CD14-positive monocyte (primary cell): ENCODE data around the gene TACC3. TPM values are rescaled to one million over a fixed set of nuclear protein-coding genes. Genes with fewer than 3 reads are reported as not detected.

Source experiments
- DNase-seq, 3 donors: peaks; one replicate each; pipeline ENCODE4 v3.0.0-alpha.2; 2011 to 2022
- H2AFZ ChIP-seq: 2 replicates; pipeline ENCODE4 v1.6.0; 2012; ENCODE audit warnings: mild to moderate bottlenecking, low read depth, low read length, inconsistent platforms; ENCODE audit not compliant: insufficient read depth, poor library complexity, severe bottlenecking
- H3K27ac ChIP-seq, 2 donors: 1 replicate in 1 of 2; 2 replicates in 1 of 2; pipeline ENCODE4 v1.5.1; 2012 to 2013; ENCODE audit warnings: low read length in 2 of 2, control low read depth in 1 of 2, inconsistent platforms in 1 of 2, low read depth in 1 of 2, mild to moderate bottlenecking in 1 of 2
- H3K27me3 ChIP-seq, 2 donors: one replicate each; pipeline versions ENCODE4 v1.6.0 to v1.6.1; 2011 to 2013; ENCODE audit warnings: low read length in 2 of 2; ENCODE audit not compliant: control insufficient read depth in 2 of 2, insufficient read depth in 2 of 2
- H3K36me3 ChIP-seq, 2 donors: replicated peaks in 1 of 2; 1 replicate in 1 of 2; 2 replicates in 1 of 2; pipeline versions ENCODE4 v1.5.1 to v1.6.1; 2012 to 2013; ENCODE audit warnings: low read length in 2 of 2, control low read depth in 1 of 2, inconsistent platforms in 1 of 2, mild to moderate bottlenecking in 1 of 2; ENCODE audit not compliant: insufficient read depth in 2 of 2, control insufficient read depth in 1 of 2
- H3K4me1 ChIP-seq, 2 donors: 1 replicate in 1 of 2; 2 replicates in 1 of 2; pipeline versions ENCODE4 v1.5.1 to v1.6.1; 2012 to 2013; ENCODE audit warnings: low read length in 2 of 2, control low read depth in 1 of 2, inconsistent platforms in 1 of 2, mild to moderate bottlenecking in 1 of 2, moderate library complexity in 1 of 2; ENCODE audit not compliant: insufficient read depth in 2 of 2, control insufficient read depth in 1 of 2
- H3K4me2 ChIP-seq: replicated peaks from 2 replicates; pipeline ENCODE3; 2012; ENCODE audit warnings: low read length, moderate library complexity, mild to moderate bottlenecking; ENCODE audit not compliant: poor library complexity, severe bottlenecking; ENCODE audit errors: extremely low read depth
- H3K4me3 ChIP-seq, 3 experiments: fragments of 200-600 bp in 1 of 3; sonication (generic) in 1 of 3; replicated peaks in 1 of 3; 1 replicate in 2 of 3; 2 replicates in 1 of 3; pipeline ENCODE4 v1.5.1; 2011 to 2013; ENCODE audit warnings: low read length in 3 of 3, mild to moderate bottlenecking in 3 of 3, control low read depth in 2 of 3, low read depth in 2 of 3, inconsistent platforms in 1 of 3, moderate library complexity in 1 of 3
- H3K79me2 ChIP-seq: 2 replicates; pipeline ENCODE4 v1.6.0; 2012; ENCODE audit warnings: mild to moderate bottlenecking, control low read depth, inconsistent platforms, low read length, moderate library complexity; ENCODE audit not compliant: insufficient read depth
- H3K9ac ChIP-seq: 2 replicates; pipeline ENCODE4 v1.6.0; 2017; ENCODE audit warnings: low read length, mild to moderate bottlenecking; ENCODE audit not compliant: insufficient read depth, poor library complexity, severe bottlenecking
- H3K9me3 ChIP-seq, 2 donors: replicated peaks in 1 of 2; 1 replicate in 1 of 2; 2 replicates in 1 of 2; pipeline versions ENCODE4 v1.5.1 to v1.6.1; 2012 to 2013; ENCODE audit warnings: low read length in 2 of 2, control low read depth in 1 of 2; ENCODE audit not compliant: control insufficient read depth in 1 of 2, insufficient read depth in 1 of 2
- H4K20me1 ChIP-seq: 2 replicates; pipeline ENCODE4 v1.6.0; 2012; ENCODE audit warnings: mild to moderate bottlenecking, low read length, control low read depth, moderate library complexity; ENCODE audit not compliant: insufficient read depth
- H3K27ac Mint-ChIP-seq, 7 donors: one replicate each; pipeline ENCODE4 v1.8.0; 2020; ENCODE audit warnings: mild to moderate bottlenecking in 7 of 7, mixed read lengths in 7 of 7, moderate library complexity in 6 of 7, inconsistent platforms in 2 of 7
- H3K27me3 Mint-ChIP-seq, 3 donors: one replicate each; pipeline ENCODE4 v1.8.0; 2021 to 2022; ENCODE audit warnings: low read depth in 3 of 3, mild to moderate bottlenecking in 3 of 3, mixed read lengths in 3 of 3, moderate library complexity in 3 of 3, inconsistent platforms in 1 of 3
- H3K36me3 Mint-ChIP-seq, 2 donors: one replicate each; pipeline ENCODE4 v1.8.0; 2020; ENCODE audit warnings: mixed read lengths in 2 of 2, inconsistent platforms in 1 of 2, mild to moderate bottlenecking in 1 of 2
- H3K4me1 Mint-ChIP-seq: one replicate; pipeline ENCODE4 v1.8.0; 2020; ENCODE audit warnings: mild to moderate bottlenecking, mixed read lengths
- H3K4me3 Mint-ChIP-seq, 2 donors: one replicate each; pipeline ENCODE4 v1.8.0; 2020; ENCODE audit warnings: mild to moderate bottlenecking in 2 of 2, mixed read lengths in 2 of 2, moderate library complexity in 1 of 2
- H3K9me3 Mint-ChIP-seq, 7 donors: one replicate each; pipeline ENCODE4 v1.8.0; 2020 to 2022; ENCODE audit warnings: mixed read lengths in 7 of 7, mild to moderate bottlenecking in 6 of 7, moderate library complexity in 6 of 7, inconsistent platforms in 2 of 7
- CTCF ChIP-seq: fragments of 200-600 bp; IDR thresholded peaks from one replicate; pipeline ENCODE4 v1.8.0; 2022; ENCODE audit warnings: antibody characterized with exemption, mild to moderate bottlenecking
- WGBS: methylation state at CpG from one replicate; pipeline ENCODE4 v1.1.5; 2013; ENCODE audit warnings: missing lambda C conversion rate; ENCODE audit not compliant: insufficient coverage; 5-methylcytosine and 5-hydroxymethylcytosine counted together
- intact Hi-C, 2 donors: fragments of 100-400 bp; cut with micrococcal nuclease; formaldehyde crosslinking; loops; one replicate each; pipeline versions ENCODE4 v1.15.0 to v1.15.1; 2023
- polyA plus RNA-seq, 3 donors: library from polyadenylated mRNA; depleted of rRNA in 1 of 3; unstranded in 2 of 3; stranded (reverse) in 1 of 3; fragments of 300-500 nt in 2 of 3; fragments of >200 nt in 1 of 3; fragmentation: Illumina TruSeq in 2 of 3; gene quantifications; 1 replicate in 2 of 3; 2 replicates in 1 of 3; pipeline ENCODE4 v1.2.3, GENCODE V29; 2012 to 2021

The TACC3 gene
- polyA plus RNA-seq, 3 donors = 43.7 to 84.2 (median 56.6) TPM

DNA sequence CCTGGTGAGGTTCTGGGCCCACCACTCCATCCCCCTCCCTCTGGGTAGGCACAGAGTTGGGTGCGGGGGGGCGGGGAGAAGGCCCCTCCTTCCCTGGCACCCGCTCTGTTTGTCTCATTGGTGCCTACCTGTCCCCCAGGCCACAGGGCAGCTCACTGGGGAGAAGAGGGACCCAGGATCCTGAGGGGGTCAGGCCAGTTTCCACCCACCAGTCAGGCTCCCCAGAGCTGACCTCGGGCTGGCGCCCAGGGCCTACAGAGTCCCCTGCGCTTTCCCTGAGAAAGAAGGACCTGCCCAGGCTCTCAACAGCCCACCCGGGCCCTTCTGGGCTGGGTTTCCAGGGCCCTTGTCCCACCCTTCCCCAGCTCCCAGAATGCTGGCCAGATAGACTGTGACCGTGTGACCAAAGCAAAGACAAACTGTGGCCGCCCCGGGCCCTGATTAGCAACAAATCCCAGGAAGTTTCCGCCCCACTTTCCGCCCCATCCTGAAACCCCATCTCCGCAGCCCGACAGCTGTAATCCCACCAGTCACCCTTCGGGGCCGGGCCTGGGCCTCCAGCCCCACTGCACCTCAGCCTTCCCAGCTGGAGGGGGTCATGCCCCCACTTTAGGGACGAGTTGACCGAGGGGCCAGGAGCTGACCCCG is 38.0 kb downstream of the TACC3 start:
- no peak for TF ChIP-seq CTCF
- Mint-ChIP-seq H3K36me3 (no peaks in the 10 kb centered on the region), H3K9me3 (peaks cover 0 to 4% (median 0%) of the 10 kb centered on the region in 7 donors), H3K4me3 (no peak overlapping the region), H3K4me1 (peaks cover 1% of the 10 kb centered on the region), H3K27ac (no peak overlapping the region), H3K27me3 (peaks cover 18 to 29% (median 18%) of the 10 kb centered on the region in 3 donors)
- no peaks in the 10 kb centered on the region for H3K79me2 ChIP-seq
- no peaks in the 10 kb centered on the region for H3K4me1 ChIP-seq
- no peaks in the 10 kb centered on the region for H3K9me3 ChIP-seq
- no peak overlapping the region for H3K9ac ChIP-seq
- no peak for DNase-seq
- intact Hi-C loops = no loop called here
- no peak overlapping the region for H3K27ac ChIP-seq
- WGBS = 96% methylated on average over 13 of the region's 19 CpGs
- H2AFZ ChIP-seq = no peak overlapping the region
- no peaks in the 10 kb centered on the region for H3K36me3 ChIP-seq
- H3K4me2 ChIP-seq = no peak overlapping the region
- no peaks in the 10 kb centered on the region for H4K20me1 ChIP-seq
- H3K4me3 ChIP-seq = no peak overlapping the region
- peaks cover 0 to 19% of the 10 kb centered on the region in 2 donors for H3K27me3 ChIP-seq

- no peak overlapping the region for H3K27ac ChIP-seq
- H3K9ac ChIP-seq = no peak overlapping the region
- Mint-ChIP-seq H3K36me3 (no peaks in the 10 kb centered on the region), H3K4me1 (peaks cover 1% of the 10 kb centered on the region), H3K9me3 (peaks cover 0 to 4% (median 0%) of the 10 kb centered on the region in 7 donors), H3K4me3 (no peak overlapping the region), H3K27ac (no peak overlapping the region), H3K27me3 (peaks cover 22 to 34% (median 22%) of the 10 kb centered on the region in 3 donors)
- no peak for DNase-seq
- H2AFZ ChIP-seq = no peak overlapping the region
- peaks cover 0 to 25% of the 10 kb centered on the region in 2 donors for H3K27me3 ChIP-seq
- intact Hi-C loops = no loop called here
- no peaks in the 10 kb centered on the region for H3K4me1 ChIP-seq
- no peaks in the 10 kb centered on the region for H4K20me1 ChIP-seq
- H3K4me2 ChIP-seq = no peak overlapping the region
- WGBS = 36% methylated on average over 8 of the region's 13 CpGs
- no peaks in the 10 kb centered on the region for H3K9me3 ChIP-seq
- no peak for TF ChIP-seq CTCF
- no peaks in the 10 kb centered on the region for H3K79me2 ChIP-seq
- no peak overlapping the region for H3K4me3 ChIP-seq
- H3K36me3 ChIP-seq = no peaks in the 10 kb centered on the region
Observed at GRCh38 chr4:1759818-1760223, 38.5 kb downstream of the TACC3 start.
